GM23248 (cell line): ENCODE results near the gene TRAF2.

Experiments used
- EZH2 ChIP-seq: fragments of 200-600 bp; sonication (generic); IDR thresholded peaks from 2 replicates; pipeline ENCODE4 v1.6.1; 2018; ENCODE audit warnings: antibody characterized with exemption, mild to moderate bottlenecking; ENCODE audit not compliant: insufficient read depth, poor library complexity, severe bottlenecking
- EZH2phosphoT487 ChIP-seq: fragments of 200-600 bp; sonication (generic); IDR thresholded peaks from 2 replicates; pipeline ENCODE4 v1.6.1; 2018; ENCODE audit warnings: antibody characterized with exemption, moderate library complexity, mild to moderate bottlenecking, low read depth; ENCODE audit not compliant: insufficient read depth

- TF ChIP-seq EZH2 (no peak), EZH2phosphoT487 (no peak)
Observed at GRCh38 chr9:136867480-136867879, 18.8 kb upstream of the TRAF2 start.
